Measurements from ENCODE around the gene TAS2R46.

GRCh38 chr12:11031307-11031706 is 30.8 kb downstream of the TAS2R46 start, which contains the start of gene TAS2R31:
- TF ChIP-seq POLR2A (IDR thresholded peaks at IDR 0.05; ENCODE audit: insufficient read depth in 1 of 2, low read depth in 2 of 2, low read length in 2 of 2) (no peak), SMAD3 (CRISPR knock-in tag; IDR thresholded peaks at IDR 0.05) (no peak), JUND (CRISPR knock-in tag; IDR thresholded peaks at IDR 0.05) (no peak), SP1 (IDR thresholded peaks at IDR 0.05) (no peak), SP1 (CRISPR knock-in tag; IDR thresholded peaks at IDR 0.05) (no peak), TCF12 (IDR thresholded peaks at IDR 0.05) (no peak), TCF12 (CRISPR knock-in tag; IDR thresholded peaks at IDR 0.05) (no peak), CTCF (CRISPR knock-in tag; IDR thresholded peaks at IDR 0.05) (no peak), ZNF644 (CRISPR knock-in tag; IDR thresholded peaks at IDR 0.05; ENCODE audit: low read depth) (no peak), GATAD2A (CRISPR knock-in tag; IDR thresholded peaks at IDR 0.05) (no peak), ZNF75D (CRISPR knock-in tag; IDR thresholded peaks at IDR 0.05; ENCODE audit: borderline replicate concordance) (no peak), TBX3 (IDR thresholded peaks at IDR 0.05; ENCODE audit: borderline replicate concordance) (no peak), PBX3 (CRISPR knock-in tag; IDR thresholded peaks at IDR 0.05; ENCODE audit: borderline replicate concordance) (no peak), EZH2 (conservative IDR thresholded peaks at IDR 0.05; ENCODE audit: low read depth, low read length) (no peak), MAX (IDR thresholded peaks at IDR 0.05) (no peak)

Measured in HepG2 (cell line).